Cardiac fibroblast (primary cell): Measurements from ENCODE around the gene ENKUR.

Experiments used
- DNase-seq, 2 donors: peaks; one replicate each; pipeline versions ENCODE4 v3.0.0 to v3.0.0-alpha.2; 2010; ENCODE audit warnings: low read depth in 2 of 2
- H3K4me3 ChIP-seq, 2 donors: replicated peaks in 1 of 2; 1 replicate in 1 of 2; 2 replicates in 1 of 2; pipeline ENCODE4 v1.5.1; 2011; ENCODE audit warnings: low read depth in 2 of 2, low read length in 2 of 2, mild to moderate bottlenecking in 2 of 2, moderate library complexity in 1 of 2
- CTCF ChIP-seq: IDR thresholded peaks from one replicate; pipeline ENCODE4 v1.5.1; 2011; ENCODE audit warnings: low read depth, mild to moderate bottlenecking, low read length, inconsistent platforms

Gene ENKUR

DNA sequence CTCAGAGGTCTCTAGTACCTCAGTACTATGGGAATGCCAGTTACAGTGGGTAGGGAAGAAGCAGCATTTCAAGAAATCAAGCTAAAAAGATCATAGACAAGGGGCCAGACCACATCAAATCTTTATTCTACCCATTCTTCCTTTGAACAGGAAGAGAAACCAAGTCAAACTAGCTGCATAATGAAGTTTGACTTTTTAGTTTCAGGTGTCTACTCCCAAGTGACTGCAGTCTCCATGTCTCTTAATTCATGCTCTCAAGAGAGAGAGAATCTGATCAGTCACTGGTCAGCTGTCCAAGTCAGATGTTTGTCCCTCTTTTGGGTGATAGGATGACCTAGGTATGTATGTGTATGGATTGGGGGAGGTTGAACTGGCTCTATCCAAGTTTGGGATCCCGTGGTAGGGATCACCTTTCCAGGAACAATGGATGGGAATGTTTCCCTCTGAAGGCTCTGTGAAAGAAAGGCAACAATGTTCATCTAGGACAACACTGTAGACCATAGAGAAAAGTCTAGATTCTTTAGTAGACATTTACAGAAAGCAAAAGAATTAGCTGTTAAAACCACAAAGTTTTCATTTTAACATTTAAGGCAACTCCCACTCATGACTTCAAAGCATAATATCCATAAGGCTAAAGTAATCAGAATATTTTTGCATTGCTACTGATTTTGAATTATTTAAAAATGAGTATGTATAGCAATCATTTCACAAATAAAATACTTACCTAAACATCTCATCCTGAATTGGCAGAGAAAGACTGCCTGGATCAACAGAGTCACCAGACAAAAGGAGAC, 33.4 kb downstream of the ENKUR start:
- DNase-seq: no peak
- no peak overlapping the region for H3K4me3 ChIP-seq
- no peak for TF ChIP-seq CTCF

DNA sequence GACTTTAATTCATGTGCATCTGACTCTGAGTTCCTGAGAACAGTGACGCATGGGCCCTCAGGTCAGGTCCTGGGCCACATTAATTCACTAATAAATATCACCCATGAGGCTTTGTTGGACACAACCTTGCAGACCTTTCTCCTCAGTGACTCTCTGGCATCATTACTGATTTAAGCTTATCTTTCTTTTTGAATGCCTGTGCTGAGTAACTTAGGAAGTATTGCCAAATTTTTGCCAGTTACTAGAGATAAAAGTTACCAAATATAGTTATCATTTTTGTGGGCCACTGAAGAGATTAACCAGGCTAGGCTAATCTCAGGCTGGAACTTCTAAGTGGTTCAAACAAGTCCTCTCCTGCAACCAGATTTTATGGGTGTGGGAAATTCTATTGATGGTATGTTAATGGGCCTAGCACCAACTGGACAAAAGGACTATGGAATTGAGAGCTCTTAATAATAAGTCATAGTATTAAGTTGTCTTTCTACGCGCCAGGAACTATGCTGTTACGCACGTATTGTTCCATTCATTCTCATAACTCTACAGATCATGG, 34.7 kb downstream of the ENKUR start:
- peak in 1 of 2 donors; percentile 82 for DNase-seq
- no peak for TF ChIP-seq CTCF
- H3K4me3 ChIP-seq: no peak overlapping the region

DNA sequence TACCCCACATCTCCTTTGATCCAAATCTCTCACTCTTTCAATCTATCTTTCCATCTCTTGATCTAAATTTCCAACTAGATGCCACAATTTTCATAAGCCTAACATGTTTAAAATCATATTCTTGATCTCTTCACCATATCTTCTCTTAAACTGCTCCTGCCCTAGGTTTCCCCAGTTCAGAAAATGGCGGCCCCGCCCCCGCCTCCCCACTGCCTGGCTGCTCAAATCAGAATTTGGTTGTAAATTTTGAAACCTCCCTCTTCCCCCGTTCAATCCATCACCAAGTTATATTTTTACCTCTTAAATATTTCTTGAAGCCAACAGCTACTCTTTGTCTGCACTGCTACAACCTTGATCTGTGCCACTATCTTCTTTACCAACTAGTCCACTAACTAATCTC, 36.3 kb downstream of the ENKUR start:
- H3K4me3 ChIP-seq: no peak overlapping the region
- TF ChIP-seq CTCF: no peak
- DNase-seq: no peak

- peak; percentile 86 to 97 for DNase-seq
- TF ChIP-seq CTCF: peak; percentile 37
These were observed 41.0 kb downstream of the ENKUR start for GRCh38 chr10:24974976-24975375.

DNA sequence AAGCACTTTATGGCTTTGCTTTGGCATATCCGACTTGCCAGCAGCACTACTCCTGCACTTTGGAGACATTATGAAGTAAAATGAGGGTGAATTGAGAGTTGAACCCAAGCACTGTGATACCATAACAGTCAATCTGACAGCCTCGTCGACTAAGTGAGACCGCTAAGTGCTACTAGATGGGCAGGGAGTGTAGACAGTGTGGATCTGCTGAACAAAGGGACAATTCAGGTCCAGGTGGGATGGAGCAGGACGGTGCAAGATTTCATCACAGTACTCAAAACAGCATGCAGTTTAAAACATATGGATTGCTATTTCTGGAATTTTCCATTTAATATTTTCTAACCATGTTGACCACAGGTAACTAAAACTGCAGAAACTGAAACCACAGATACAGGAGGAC, 42.8 kb downstream of the ENKUR start:
- no peak overlapping the region for H3K4me3 ChIP-seq
- no peak for TF ChIP-seq CTCF
- DNase-seq: no peak

More at GRCh38 chr10:24974976-24975375, 41.0 kb downstream of the ENKUR start:
- no peak overlapping the region for H3K4me3 ChIP-seq

DNA sequence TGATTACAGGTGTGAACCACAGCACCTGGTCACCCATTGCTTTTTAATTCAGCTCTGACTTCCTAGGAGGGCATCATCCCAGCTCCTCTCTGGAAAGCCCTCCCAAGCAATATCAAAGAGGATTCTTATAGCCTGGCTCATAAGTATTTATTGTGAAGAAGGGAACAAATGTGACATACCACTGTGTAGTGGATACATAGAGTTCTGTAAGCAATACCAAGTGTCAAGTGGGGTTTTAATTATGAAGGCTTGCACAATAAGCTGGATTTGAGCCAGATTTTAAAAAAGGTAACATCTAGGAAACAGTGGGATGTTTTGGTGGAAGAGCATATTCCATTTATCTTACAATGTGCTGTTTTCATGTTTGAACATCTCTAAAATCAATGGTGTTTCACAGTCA, 44.6 kb downstream of the ENKUR start:
- TF ChIP-seq CTCF: no peak
- DNase-seq: no peak
- H3K4me3 ChIP-seq: no peak overlapping the region
